Gastrocnemius medialis (tissue), 4 donors: Measurements from ENCODE around the gene GLTPD2. TPM values are rescaled to one million over a fixed set of nuclear protein-coding genes. Genes with fewer than 3 reads are reported as not detected.
A peak's percentile ranks its signal among the peaks of the same experiment; 100 is the strongest.

Experiments
- ATAC-seq, 2 donors: fragments of 150-250 bp; one replicate each; pipeline ENCODE4 v1.9.1; 2016
- DNase-seq, 2 donors: peaks; one replicate each; pipeline ENCODE4 v3.0.0-alpha.2; 2019
- H3K27ac ChIP-seq, 4 donors: fragments of 200-600 bp; sonication (generic); 1 replicate in 1 of 4; 2 replicates in 3 of 4; pipeline ENCODE4 v1.5.1; 2016 to 2018; ENCODE audit warnings: mild to moderate bottlenecking in 2 of 4, moderate library complexity in 1 of 4
- H3K27me3 ChIP-seq, 3 donors: fragments of 200-600 bp; sonication (generic) in 2 of 3; 1 replicate in 1 of 3; 2 replicates in 2 of 3; pipeline versions ENCODE4 v1.5.1 to v1.6.0; 2016 to 2019; ENCODE audit warnings: mild to moderate bottlenecking in 1 of 3, moderate library complexity in 1 of 3
- H3K36me3 ChIP-seq, 2 donors: fragments of 200-600 bp; sonication (generic) in 1 of 2; one replicate each; pipeline ENCODE4 v1.5.1; 2017 to 2018
- H3K4me1 ChIP-seq, 2 donors: fragments of 200-600 bp; sonication (generic) in 1 of 2; one replicate each; pipeline ENCODE4 v1.5.1; 2016 to 2017; ENCODE audit warnings: mild to moderate bottlenecking in 2 of 2
- H3K4me3 ChIP-seq, 4 donors: fragments of 200-600 bp; sonication (generic) in 3 of 4; 1 replicate in 1 of 4; 2 replicates in 3 of 4; pipeline ENCODE4 v1.5.1; 2016 to 2019; ENCODE audit warnings: mild to moderate bottlenecking in 2 of 4
- H3K9me3 ChIP-seq, 3 donors: fragments of 200-600 bp; sonication (generic) in 2 of 3; 1 replicate in 1 of 3; 2 replicates in 2 of 3; pipeline ENCODE4 v1.5.1; 2016 to 2019
- POLR2A ChIP-seq, 2 donors: fragments of 450-650 bp; IDR thresholded peaks; one replicate each; pipeline ENCODE4 v1.6.1; 2017; ENCODE audit warnings: antibody characterized with exemption in 2 of 2, mild to moderate bottlenecking in 2 of 2, moderate library complexity in 2 of 2
- in situ Hi-C, 4 donors: fragments of 200-750 bp; cut with MboI; loops; one replicate each; pipeline versions ENCODE4 v1.15.0 to v1.8.0; 2017; ENCODE audit warnings: low sequenced_read_pairs in 4 of 4
- intact Hi-C: fragments of 100-400 bp; cut with DNase I; formaldehyde crosslinking; loops from one replicate; pipeline ENCODE4 v1.15.1; 2023; ENCODE audit warnings: low total_unique reads
- total RNA-seq, 4 donors: library from RNA; depleted of rRNA; stranded (reverse); fragments of >200 nt; gene quantifications; one replicate each; pipeline versions ENCODE4 v1.1.0 to v1.2.3, GENCODE V29; 2016
- TF ChIP-seq, protein P1 (sequence below), 5 experiments: fragments of 450-650 bp in 3 of 5; fragments of 200-600 bp in 2 of 5; sonication (generic) in 2 of 5; IDR thresholded peaks in 4 of 5; conservative IDR thresholded peaks in 1 of 5; 1 replicate in 4 of 5; 2 replicates in 1 of 5; pipeline ENCODE4 v1.5.1; 2016 to 2019; ENCODE audit warnings: antibody characterized with exemption in 5 of 5, mild to moderate bottlenecking in 3 of 5, moderate library complexity in 3 of 5

Gene GLTPD2
- total RNA-seq, 4 donors from 2014 or later: 0.53 TPM; not detected in 3

- TF ChIP-seq POLR2A (IDR thresholded peaks at IDR 0.05): no peak
- TF ChIP-seq, protein P1, sequence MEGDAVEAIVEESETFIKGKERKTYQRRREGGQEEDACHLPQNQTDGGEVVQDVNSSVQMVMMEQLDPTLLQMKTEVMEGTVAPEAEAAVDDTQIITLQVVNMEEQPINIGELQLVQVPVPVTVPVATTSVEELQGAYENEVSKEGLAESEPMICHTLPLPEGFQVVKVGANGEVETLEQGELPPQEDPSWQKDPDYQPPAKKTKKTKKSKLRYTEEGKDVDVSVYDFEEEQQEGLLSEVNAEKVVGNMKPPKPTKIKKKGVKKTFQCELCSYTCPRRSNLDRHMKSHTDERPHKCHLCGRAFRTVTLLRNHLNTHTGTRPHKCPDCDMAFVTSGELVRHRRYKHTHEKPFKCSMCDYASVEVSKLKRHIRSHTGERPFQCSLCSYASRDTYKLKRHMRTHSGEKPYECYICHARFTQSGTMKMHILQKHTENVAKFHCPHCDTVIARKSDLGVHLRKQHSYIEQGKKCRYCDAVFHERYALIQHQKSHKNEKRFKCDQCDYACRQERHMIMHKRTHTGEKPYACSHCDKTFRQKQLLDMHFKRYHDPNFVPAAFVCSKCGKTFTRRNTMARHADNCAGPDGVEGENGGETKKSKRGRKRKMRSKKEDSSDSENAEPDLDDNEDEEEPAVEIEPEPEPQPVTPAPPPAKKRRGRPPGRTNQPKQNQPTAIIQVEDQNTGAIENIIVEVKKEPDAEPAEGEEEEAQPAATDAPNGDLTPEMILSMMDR (IDR thresholded peaks at IDR 0.05 in 4 of 5, conservative IDR thresholded peaks at IDR 0.05 in 1 of 5): no peak
- H3K27me3 ChIP-seq: peaks cover 48 to 57% (median 49%) of the 10 kb centered on the region in 3 donors
- DNase-seq: no peak
- intact Hi-C loops (no loop called here), in situ Hi-C loops (no loop called here)
- H3K9me3 ChIP-seq: no peaks in the 10 kb centered on the region
- no peak for ATAC-seq
- no peak overlapping the region for H3K4me3 ChIP-seq
- H3K36me3 ChIP-seq: no peaks in the 10 kb centered on the region
- H3K4me1 ChIP-seq: no peaks in the 10 kb centered on the region
- H3K27ac ChIP-seq: no peak overlapping the region
Measured at GRCh38 chr17:4744999-4745969, 43.5 kb upstream of the GLTPD2 start.

- in situ Hi-C loops: no loop called here
Measured at GRCh38 chr17:4747847-4748246, 40.9 kb upstream of the GLTPD2 start.

DNA sequence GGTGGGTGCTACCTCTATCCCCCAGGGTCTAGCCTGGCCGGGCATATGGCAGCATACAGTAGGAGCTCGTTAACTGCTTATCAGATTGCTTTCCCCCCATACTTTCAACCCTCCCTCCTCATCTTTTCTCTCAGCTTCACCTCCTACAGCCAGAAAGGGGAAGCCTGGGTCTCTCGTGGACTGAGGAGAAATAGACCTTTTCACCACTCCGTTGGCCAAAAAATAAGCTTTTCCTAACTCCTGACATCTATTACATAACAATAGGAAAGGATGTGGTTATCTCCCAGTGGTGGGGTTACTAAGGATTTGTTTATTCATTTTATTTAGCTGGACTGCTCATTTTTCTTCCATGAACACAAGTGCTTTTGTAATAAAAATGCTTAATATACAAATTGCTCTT is 40.1 kb upstream of the GLTPD2 start:
- no peak for TF ChIP-seq POLR2A (IDR thresholded peaks at IDR 0.05)
- TF ChIP-seq, protein P1 (IDR thresholded peaks at IDR 0.05 in 4 of 5, conservative IDR thresholded peaks at IDR 0.05 in 1 of 5): no peak
- Histone ChIP-seq H3K4me3 (no peak overlapping the region), H3K27ac (no peak overlapping the region), H3K4me1 (no peaks in the 10 kb centered on the region), H3K27me3 (peaks cover 57 to 67% (median 62%) of the 10 kb centered on the region in 3 donors), H3K36me3 (no peaks in the 10 kb centered on the region), H3K9me3 (no peaks in the 10 kb centered on the region)
- in situ Hi-C loops (no loop called here), intact Hi-C loops (no loop called here)
- ATAC-seq (no peak), DNase-seq (no peak)

More at GRCh38 chr17:4747847-4748246, 40.9 kb upstream of the GLTPD2 start:
- ATAC-seq: no peak
- H3K36me3 ChIP-seq: no peaks in the 10 kb centered on the region
- intact Hi-C loops: no loop called here
- H3K27me3 ChIP-seq: peaks cover 57 to 67% (median 65%) of the 10 kb centered on the region in 3 donors
- H3K27ac ChIP-seq: no peak overlapping the region
- H3K9me3 ChIP-seq: no peaks in the 10 kb centered on the region
- TF ChIP-seq, protein P1 (IDR thresholded peaks at IDR 0.05 in 4 of 5, conservative IDR thresholded peaks at IDR 0.05 in 1 of 5): no peak
- TF ChIP-seq POLR2A (IDR thresholded peaks at IDR 0.05): peak in 1 of 2 donors; percentile 10
- H3K4me1 ChIP-seq: no peaks in the 10 kb centered on the region
- DNase-seq: no peak
- no peak overlapping the region for H3K4me3 ChIP-seq

DNA sequence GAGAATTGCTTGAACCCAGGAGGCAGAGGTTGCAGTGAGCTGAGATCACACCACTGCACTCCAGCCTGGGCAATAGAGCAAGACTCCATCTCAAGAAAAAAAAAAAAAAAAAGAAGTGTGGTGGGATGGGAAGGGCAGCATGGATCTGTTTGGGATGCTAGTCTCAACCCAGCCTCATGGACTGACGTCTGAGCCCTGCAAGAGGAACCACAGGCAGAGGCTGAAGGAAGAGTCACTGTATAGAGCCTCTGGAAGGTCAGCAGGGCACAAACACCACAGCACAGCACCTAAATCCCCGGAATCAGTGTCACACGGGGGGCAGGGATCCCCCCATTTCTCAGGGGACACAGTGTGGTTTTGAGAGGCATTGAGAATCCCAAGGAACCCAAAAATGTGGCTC is 38.2 kb upstream of the GLTPD2 start:
- ATAC-seq (no peak), DNase-seq (no peak)
- Histone ChIP-seq H3K9me3 (no peaks in the 10 kb centered on the region), H3K27ac (no peak overlapping the region), H3K36me3 (no peaks in the 10 kb centered on the region), H3K27me3 (peaks cover 44 to 52% (median 49%) of the 10 kb centered on the region in 3 donors), H3K4me3 (no peak overlapping the region), H3K4me1 (no peaks in the 10 kb centered on the region)
- intact Hi-C loops: loop anchor here (10.0 kb wide), 1 partner anchor 76 kb away; no protein-coding TSS in a partner anchor
- TF ChIP-seq POLR2A (IDR thresholded peaks at IDR 0.05): no peak
- TF ChIP-seq, protein P1 (IDR thresholded peaks at IDR 0.05 in 4 of 5, conservative IDR thresholded peaks at IDR 0.05 in 1 of 5): no peak
- in situ Hi-C loops: no loop called here
